ENCODE results near the gene TBCD.

TBCD gene

GRCh38 chr17:82828875-82829487, 77.1 kb downstream of the TBCD start:
- H3K27ac ChIP-seq (ENCODE audit: low read depth, low read length): no peak overlapping the region
- no peaks in the 10 kb centered on the region for H4K20me1 ChIP-seq (ENCODE audit: low read depth, low read length)
- no peak overlapping the region for H3K9ac ChIP-seq (ENCODE audit: low read length)
- H3K9me2 ChIP-seq (replicated peaks; ENCODE audit: insufficient read depth, low read length): no peaks in the 10 kb centered on the region
- no peak overlapping the region for H3K4me2 ChIP-seq (ENCODE audit: low read depth, low read length, poor library complexity, severe bottlenecking)
- H3K4me3 ChIP-seq (ENCODE audit: insufficient read depth, low read length, poor library complexity, severe bottlenecking): no peak overlapping the region
- no peaks in the 10 kb centered on the region for H3K36me3 ChIP-seq (ENCODE audit: low read length)
- H3K27me3 ChIP-seq (ENCODE audit: low read length): no peaks in the 10 kb centered on the region
- H3K9me3 ChIP-seq (ENCODE audit: insufficient read depth, low read length): no peaks in the 10 kb centered on the region
- no peaks in the 10 kb centered on the region for H3K79me2 ChIP-seq (ENCODE audit: insufficient read depth, low read length)
- H2AFZ ChIP-seq (ENCODE audit: low read depth, low read length, severe bottlenecking): no peak overlapping the region
- no peak for TF ChIP-seq CTCF (IDR thresholded peaks at IDR 0.05; ENCODE audit: insufficient read depth, low read length, poor library complexity, severe bottlenecking)
- no peak for TF ChIP-seq EZH2phosphoT487 (conservative IDR thresholded peaks at IDR 0.05; ENCODE audit: low read length)
- H3F3A ChIP-seq (ENCODE audit: insufficient read depth): 0 out of 2 replicates have a peak, but pooled peaks cover 3% of the 10 kb centered on the region

- no peak overlapping the region for H3K9ac ChIP-seq (ENCODE audit: low read length)
- H3K9me2 ChIP-seq (replicated peaks; ENCODE audit: insufficient read depth, low read length): no peaks in the 10 kb centered on the region
- H3K27me3 ChIP-seq (ENCODE audit: low read length): no peaks in the 10 kb centered on the region
- no peak overlapping the region for H3K4me2 ChIP-seq (ENCODE audit: low read depth, low read length, poor library complexity, severe bottlenecking)
- no peaks in the 10 kb centered on the region for H3K79me2 ChIP-seq (ENCODE audit: insufficient read depth, low read length)
- no peaks in the 10 kb centered on the region for H4K20me1 ChIP-seq (ENCODE audit: low read depth, low read length)
- H3K4me3 ChIP-seq (ENCODE audit: insufficient read depth, low read length, poor library complexity, severe bottlenecking): no peak overlapping the region
- no peaks in the 10 kb centered on the region for H3K9me3 ChIP-seq (ENCODE audit: insufficient read depth, low read length)
- no peak overlapping the region for H3K27ac ChIP-seq (ENCODE audit: low read depth, low read length)
- no peaks in the 10 kb centered on the region for H3K36me3 ChIP-seq (ENCODE audit: low read length)
- no peak overlapping the region for H2AFZ ChIP-seq (ENCODE audit: low read depth, low read length, severe bottlenecking)
- H3F3A ChIP-seq (ENCODE audit: insufficient read depth): 0 out of 2 replicates have a peak, but pooled peaks cover 3% of the 10 kb centered on the region
- TF ChIP-seq EZH2phosphoT487 (conservative IDR thresholded peaks at IDR 0.05; ENCODE audit: low read length) (no peak), CTCF (IDR thresholded peaks at IDR 0.05; ENCODE audit: insufficient read depth, low read length, poor library complexity, severe bottlenecking) (no peak)
These were observed 78.4 kb downstream of the TBCD start for GRCh38 chr17:82830249-82830661.

DNA sequence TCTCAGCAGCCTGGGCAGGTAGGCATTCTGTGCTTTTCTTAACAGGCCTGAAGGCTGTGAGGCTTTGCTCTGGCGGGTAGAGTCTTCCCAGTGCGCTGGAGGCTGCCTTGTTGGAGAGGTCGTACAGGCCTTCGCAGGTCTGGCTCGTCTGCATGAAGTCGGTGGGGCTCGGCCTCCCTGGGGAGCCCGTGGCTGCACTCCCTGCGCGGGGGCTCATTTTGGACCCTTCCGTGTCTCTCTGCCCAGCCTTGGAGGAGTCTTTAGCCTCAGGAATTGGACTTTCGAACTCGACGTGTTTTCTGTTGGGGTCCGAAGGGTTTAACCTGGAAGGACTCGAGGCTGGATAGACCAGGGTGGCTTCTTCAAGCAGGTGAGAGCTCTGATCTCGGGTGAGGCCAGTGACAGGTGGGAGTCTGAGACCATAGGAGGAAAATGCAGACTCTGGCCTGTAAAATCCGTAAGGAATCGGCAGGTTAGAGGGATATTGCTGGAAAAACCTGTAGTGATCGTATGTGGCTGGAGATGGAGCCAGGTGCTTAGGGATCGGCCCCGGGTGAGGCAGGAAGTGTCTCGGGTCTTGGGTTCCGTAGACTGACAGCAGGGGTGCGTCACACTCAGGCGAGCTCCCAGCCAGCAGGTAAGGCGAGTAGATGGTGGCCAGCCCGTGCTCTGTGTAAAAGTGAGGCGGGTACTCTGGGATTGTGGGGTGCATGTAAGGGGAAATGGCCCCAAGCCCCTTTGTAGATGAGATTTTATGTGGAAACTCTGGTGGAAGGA, 79.4 kb downstream of the TBCD start:
- Histone ChIP-seq H3K4me3 (ENCODE audit: insufficient read depth, low read length, poor library complexity, severe bottlenecking) (no peak overlapping the region), H3K9me3 (ENCODE audit: insufficient read depth, low read length) (no peaks in the 10 kb centered on the region), H3K9me2 (replicated peaks; ENCODE audit: insufficient read depth, low read length) (no peaks in the 10 kb centered on the region), H2AFZ (ENCODE audit: low read depth, low read length, severe bottlenecking) (no peak overlapping the region), H4K20me1 (ENCODE audit: low read depth, low read length) (no peaks in the 10 kb centered on the region), H3K9ac (ENCODE audit: low read length) (no peak overlapping the region), H3K79me2 (ENCODE audit: insufficient read depth, low read length) (no peaks in the 10 kb centered on the region), H3K27me3 (ENCODE audit: low read length) (no peaks in the 10 kb centered on the region), H3K27ac (ENCODE audit: low read depth, low read length) (no peak overlapping the region), H3K4me2 (ENCODE audit: low read depth, low read length, poor library complexity, severe bottlenecking) (no peak overlapping the region), H3K36me3 (ENCODE audit: low read length) (no peaks in the 10 kb centered on the region), H3F3A (ENCODE audit: insufficient read depth) (0 out of 2 replicates have a peak, but pooled peaks cover 3% of the 10 kb centered on the region)
- no peak for TF ChIP-seq CTCF (IDR thresholded peaks at IDR 0.05; ENCODE audit: insufficient read depth, low read length, poor library complexity, severe bottlenecking)
- no peak for TF ChIP-seq EZH2phosphoT487 (conservative IDR thresholded peaks at IDR 0.05; ENCODE audit: low read length)
